Left cardiac atrium (tissue), 4 donors: ENCODE measurements around the gene GAGE12F. TPM values are rescaled to one million over a fixed set of nuclear protein-coding genes. Genes with fewer than 3 reads are reported as not detected.
"Not testable (repeated sequence)": the region's sequence is repeated elsewhere in the genome, so short reads cannot be mapped to it uniquely, and the experiment has no call there.

Experiments used
- ATAC-seq, 2 donors: fragments of 200-7000 bp; cut with Tn5 transposase; one replicate each; pipeline ENCODE4 v1.9.1; 2020; ENCODE audit warnings: mild to moderate bottlenecking in 2 of 2, moderate library complexity in 2 of 2
- DNase-seq: peaks from one replicate; pipeline ENCODE4 v3.0.0-alpha.2; 2020
- intact Hi-C, 2 donors: fragments of 100-400 bp; cut with DNase I; formaldehyde crosslinking; loops; one replicate each; pipeline versions ENCODE4 v1.14.1 to v1.15.1; 2022 to 2023
- long read RNA-seq: library from polyadenylated mRNA; unstranded; transcript quantifications from one replicate; pipeline ENCODE4 v2.0.0, GENCODE V29; 2021
- total RNA-seq, 2 donors: library from RNA; stranded (reverse); fragmentation: NEBNext Ultra II Directional; extraction: Animal tissue kit (Norgen Biotek cat#: 25700); gene quantifications; one replicate each; pipeline ENCODE4 v1.2.1, GENCODE V29; 2021
- donor health status: DM: no; HTN: yes; CAD: no.
- donor health status: DM: no; HTN: yes; CAD: no; lungs with severe emphysema.
- donor health status: DM: yes; HTN: yes; CAD: no.
- donor health status: Dilated cardiomyopathy.

Gene GAGE12F, protein sequence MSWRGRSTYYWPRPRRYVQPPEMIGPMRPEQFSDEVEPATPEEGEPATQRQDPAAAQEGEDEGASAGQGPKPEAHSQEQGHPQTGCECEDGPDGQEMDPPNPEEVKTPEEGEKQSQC
- total RNA-seq: not detected
- long read RNA-seq: 0 reads

DNA sequence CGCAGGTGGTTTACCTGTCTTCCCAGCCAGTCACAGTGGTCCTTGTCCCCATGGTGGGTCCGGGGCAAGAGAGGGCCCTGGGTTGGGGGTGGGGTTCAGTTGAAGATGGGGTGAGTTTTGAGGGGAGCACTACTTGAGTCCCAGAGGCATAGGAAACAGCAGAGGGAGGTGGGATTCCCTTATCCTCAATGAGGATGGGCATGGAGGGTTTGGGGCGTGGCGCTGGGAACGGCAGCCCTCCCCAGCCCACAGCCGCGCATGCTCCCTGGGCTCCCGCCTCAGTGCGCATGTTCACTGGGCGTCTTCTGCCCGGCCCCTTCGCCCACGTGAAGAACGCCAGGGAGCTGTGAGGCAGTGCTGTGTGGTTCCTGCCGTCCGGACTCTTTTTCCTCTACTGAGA, at the start of gene GAGE12F:
TSS of gene GAGE12F (plus strand) at position 301 of the 400 bp plus-strand sequence. CDS start 1,155 bp downstream, outside the sequence.
- ATAC-seq, DNase-seq, intact Hi-C loops: not testable (repeated sequence)

DNA sequence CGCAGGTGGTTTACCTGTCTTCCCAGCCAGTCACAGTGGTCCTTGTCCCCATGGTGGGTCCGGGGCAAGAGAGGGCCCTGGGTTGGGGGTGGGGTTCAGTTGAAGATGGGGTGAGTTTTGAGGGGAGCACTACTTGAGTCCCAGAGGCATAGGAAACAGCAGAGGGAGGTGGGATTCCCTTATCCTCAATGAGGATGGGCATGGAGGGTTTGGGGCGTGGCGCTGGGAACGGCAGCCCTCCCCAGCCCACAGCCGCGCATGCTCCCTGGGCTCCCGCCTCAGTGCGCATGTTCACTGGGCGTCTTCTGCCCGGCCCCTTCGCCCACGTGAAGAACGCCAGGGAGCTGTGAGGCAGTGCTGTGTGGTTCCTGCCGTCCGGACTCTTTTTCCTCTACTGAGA, 28.8 kb upstream of the GAGE12F start, which contains the start of gene GAGE12C:
TSS of gene GAGE12C (plus strand) at position 301 of the 400 bp plus-strand sequence. CDS start 1,155 bp downstream, outside the sequence.
- DNase-seq, ATAC-seq, intact Hi-C loops: not testable (repeated sequence)

DNA sequence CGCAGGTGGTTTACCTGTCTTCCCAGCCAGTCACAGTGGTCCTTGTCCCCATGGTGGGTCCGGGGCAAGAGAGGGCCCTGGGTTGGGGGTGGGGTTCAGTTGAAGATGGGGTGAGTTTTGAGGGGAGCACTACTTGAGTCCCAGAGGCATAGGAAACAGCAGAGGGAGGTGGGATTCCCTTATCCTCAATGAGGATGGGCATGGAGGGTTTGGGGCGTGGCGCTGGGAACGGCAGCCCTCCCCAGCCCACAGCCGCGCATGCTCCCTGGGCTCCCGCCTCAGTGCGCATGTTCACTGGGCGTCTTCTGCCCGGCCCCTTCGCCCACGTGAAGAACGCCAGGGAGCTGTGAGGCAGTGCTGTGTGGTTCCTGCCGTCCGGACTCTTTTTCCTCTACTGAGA, 19.2 kb upstream of the GAGE12F start, which contains the start of gene GAGE12D:
TSS of gene GAGE12D (plus strand) at position 301 of the 400 bp plus-strand sequence. CDS start 1,155 bp downstream, outside the sequence.
- intact Hi-C loops, DNase-seq, ATAC-seq: not testable (repeated sequence)

- ATAC-seq: not testable (repeated sequence)
These were observed 9.7 kb upstream of the GAGE12F start, which contains the start of gene GAGE12E for GRCh38 chrX:49550989-49551388. GAGE12E (plus strand) TSS chrX:49551289; CDS start chrX:49552444, 1,155 bp downstream.

GRCh38 chrX:49568728-49569127, 8.1 kb downstream of the GAGE12F start:
- DNase-seq, ATAC-seq, intact Hi-C loops: not testable (repeated sequence)

More at GRCh38 chrX:49550989-49551388, 9.7 kb upstream of the GAGE12F start, which contains the start of gene GAGE12E:
- intact Hi-C loops, DNase-seq: not testable (repeated sequence)

GRCh38 chrX:49569152-49569551, 8.5 kb downstream of the GAGE12F start:
- ATAC-seq, intact Hi-C loops, DNase-seq: not testable (repeated sequence)

DNA sequence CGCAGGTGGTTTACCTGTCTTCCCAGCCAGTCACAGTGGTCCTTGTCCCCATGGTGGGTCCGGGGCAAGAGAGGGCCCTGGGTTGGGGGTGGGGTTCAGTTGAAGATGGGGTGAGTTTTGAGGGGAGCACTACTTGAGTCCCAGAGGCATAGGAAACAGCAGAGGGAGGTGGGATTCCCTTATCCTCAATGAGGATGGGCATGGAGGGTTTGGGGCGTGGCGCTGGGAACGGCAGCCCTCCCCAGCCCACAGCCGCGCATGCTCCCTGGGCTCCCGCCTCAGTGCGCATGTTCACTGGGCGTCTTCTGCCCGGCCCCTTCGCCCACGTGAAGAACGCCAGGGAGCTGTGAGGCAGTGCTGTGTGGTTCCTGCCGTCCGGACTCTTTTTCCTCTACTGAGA, 9.5 kb downstream of the GAGE12F start, which contains the start of gene GAGE12G:
TSS of gene GAGE12G (plus strand) at position 301 of the 400 bp plus-strand sequence. CDS start 1,155 bp downstream, outside the sequence.
- DNase-seq, intact Hi-C loops, ATAC-seq: not testable (repeated sequence)

DNA sequence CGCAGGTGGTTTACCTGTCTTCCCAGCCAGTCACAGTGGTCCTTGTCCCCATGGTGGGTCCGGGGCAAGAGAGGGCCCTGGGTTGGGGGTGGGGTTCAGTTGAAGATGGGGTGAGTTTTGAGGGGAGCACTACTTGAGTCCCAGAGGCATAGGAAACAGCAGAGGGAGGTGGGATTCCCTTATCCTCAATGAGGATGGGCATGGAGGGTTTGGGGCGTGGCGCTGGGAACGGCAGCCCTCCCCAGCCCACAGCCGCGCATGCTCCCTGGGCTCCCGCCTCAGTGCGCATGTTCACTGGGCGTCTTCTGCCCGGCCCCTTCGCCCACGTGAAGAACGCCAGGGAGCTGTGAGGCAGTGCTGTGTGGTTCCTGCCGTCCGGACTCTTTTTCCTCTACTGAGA, 19.0 kb downstream of the GAGE12F start, which contains the start of gene GAGE12H:
TSS of gene GAGE12H (plus strand) at position 301 of the 400 bp plus-strand sequence. CDS start 1,155 bp downstream, outside the sequence.
- ATAC-seq, intact Hi-C loops, DNase-seq: not testable (repeated sequence)

DNA sequence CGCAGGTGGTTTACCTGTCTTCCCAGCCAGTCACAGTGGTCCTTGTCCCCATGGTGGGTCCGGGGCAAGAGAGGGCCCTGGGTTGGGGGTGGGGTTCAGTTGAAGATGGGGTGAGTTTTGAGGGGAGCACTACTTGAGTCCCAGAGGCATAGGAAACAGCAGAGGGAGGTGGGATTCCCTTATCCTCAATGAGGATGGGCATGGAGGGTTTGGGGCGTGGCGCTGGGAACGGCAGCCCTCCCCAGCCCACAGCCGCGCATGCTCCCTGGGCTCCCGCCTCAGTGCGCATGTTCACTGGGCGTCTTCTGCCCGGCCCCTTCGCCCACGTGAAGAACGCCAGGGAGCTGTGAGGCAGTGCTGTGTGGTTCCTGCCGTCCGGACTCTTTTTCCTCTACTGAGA, 28.6 kb downstream of the GAGE12F start, which contains the start of gene GAGE2A:
TSS of gene GAGE2A (plus strand) at position 301 of the 400 bp plus-strand sequence. CDS start 1,155 bp downstream, outside the sequence.
- intact Hi-C loops, DNase-seq: not testable (repeated sequence)

DNA sequence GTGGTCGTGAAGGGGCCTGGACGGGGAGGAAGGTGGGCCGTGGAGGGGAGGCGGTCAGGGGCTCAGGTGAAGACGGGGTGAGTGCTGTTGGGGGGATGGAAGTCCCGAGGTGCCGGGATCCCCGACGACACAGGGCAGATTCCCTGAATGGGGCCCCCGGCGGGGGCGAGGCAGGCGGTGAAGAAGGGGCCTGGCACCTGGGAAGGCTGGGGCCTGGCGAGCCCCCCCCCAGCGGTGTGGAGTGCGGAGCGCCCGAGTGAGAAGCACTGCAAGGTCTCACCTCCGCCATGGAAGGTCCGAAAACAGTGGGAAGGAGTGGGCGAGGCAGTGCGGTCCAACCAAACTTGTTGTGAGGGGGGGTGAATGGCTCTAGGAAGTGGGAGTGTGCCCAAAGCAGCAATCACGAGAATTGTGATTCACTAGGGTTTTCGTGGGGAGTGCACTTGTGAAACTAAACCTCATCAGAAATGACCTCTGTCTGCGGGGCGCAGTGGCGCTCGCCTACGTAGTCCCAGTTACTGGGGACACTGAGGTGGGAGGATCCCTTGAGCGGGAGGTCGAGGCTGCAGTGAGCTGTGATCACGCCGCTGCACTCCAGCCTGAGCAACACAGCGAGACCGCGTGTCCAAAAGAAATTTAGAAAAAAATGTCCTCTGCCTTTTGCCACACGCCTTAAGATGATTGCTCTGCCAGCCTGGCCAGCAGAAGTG, 29.3 kb downstream of the GAGE12F start:
- intact Hi-C loops, ATAC-seq: not testable (repeated sequence)
- DNase-seq: peak; percentile 23

More for the DNA sequence above, 28.6 kb downstream of the GAGE12F start, which contains the start of gene GAGE2A:
- ATAC-seq: not testable (repeated sequence)

DNA sequence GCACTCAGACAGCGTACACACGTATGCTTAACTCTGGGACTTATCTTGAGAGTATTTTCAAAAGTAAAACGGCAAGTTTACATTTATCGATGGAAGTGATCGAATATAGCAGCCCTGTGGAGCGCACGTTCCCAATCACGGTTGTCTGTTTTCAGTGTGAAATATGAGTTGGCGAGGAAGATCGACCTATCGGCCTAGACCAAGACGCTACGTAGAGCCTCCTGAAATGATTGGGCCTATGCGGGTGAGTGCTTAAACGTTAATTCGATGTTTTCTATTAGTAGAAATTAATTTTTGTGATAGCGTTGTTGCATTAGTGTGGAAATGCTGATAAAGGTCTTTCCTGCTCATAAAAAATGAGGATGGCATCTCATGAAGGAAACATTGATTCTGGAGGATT, 29.8 kb downstream of the GAGE12F start:
- intact Hi-C loops, DNase-seq, ATAC-seq: not testable (repeated sequence)

GRCh38 chrX:49598720-49599119, 38.1 kb downstream of the GAGE12F start, which contains the start of gene GAGE1:
GAGE1 (plus strand) TSS chrX:49599020; CDS start chrX:49600175, 1,155 bp downstream.
- ATAC-seq, DNase-seq, intact Hi-C loops: not testable (repeated sequence)

DNA sequence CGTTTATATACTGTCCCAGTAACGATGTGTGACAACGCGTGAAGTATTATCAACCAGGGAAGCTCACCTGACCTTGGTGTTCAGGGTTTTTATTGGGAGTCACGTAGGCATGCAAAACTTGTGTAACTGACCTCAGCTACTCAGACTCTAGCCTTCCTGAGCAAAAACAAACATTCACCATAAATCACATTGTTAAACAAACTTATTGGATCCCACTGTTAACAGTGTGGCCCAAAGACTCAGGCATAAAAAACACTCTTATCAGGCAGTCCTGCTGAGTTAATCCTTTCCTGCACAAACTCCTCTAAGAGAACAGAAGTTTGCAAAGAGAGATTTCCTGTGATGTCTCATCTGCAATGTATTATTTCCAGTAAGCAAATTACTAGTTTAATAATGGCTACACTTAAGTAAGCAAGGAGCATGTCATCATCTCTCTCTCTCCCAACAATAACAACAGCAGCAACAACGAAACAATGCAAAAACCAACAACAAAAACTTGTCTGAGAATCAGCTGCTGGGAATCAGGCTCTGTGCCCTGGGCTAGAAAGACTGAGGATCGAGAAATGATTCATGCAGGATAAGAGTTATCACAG, 50.2 kb downstream of the GAGE12F start:
- intact Hi-C loops: no loop called here
- ATAC-seq (no peak), DNase-seq (no peak)

Other genes with a start within 250 kb of the GAGE12F start
- gene GAGE12J, start 238.8 kb upstream of the GAGE12F start, total RNA-seq: not detected
- not detected for gene GAGE13, start 229.3 kb upstream of the GAGE12F start, total RNA-seq
- not detected for gene GAGE12C, start 28.7 kb upstream of the GAGE12F start, total RNA-seq
- not detected for gene GAGE12D, start 19.1 kb upstream of the GAGE12F start, total RNA-seq
- gene GAGE12E, start 9.6 kb upstream of the GAGE12F start, total RNA-seq: not detected
- not detected for gene GAGE12G, start 9.6 kb downstream of the GAGE12F start, total RNA-seq
- gene GAGE12H, start 19.1 kb downstream of the GAGE12F start, total RNA-seq: not detected
- not detected for gene GAGE2A, start 28.7 kb downstream of the GAGE12F start, total RNA-seq
- gene GAGE1, start 38.2 kb downstream of the GAGE12F start, total RNA-seq: not detected
- not detected for gene PAGE1, start 135.1 kb downstream of the GAGE12F start, total RNA-seq